Thyroid gland (tissue), 4 donors: Measurements from ENCODE around the gene SCO2.
"Not testable (repeated sequence)": the region's sequence is repeated elsewhere in the genome, so short reads cannot be mapped to it uniquely, and the experiment has no call there.

Source experiments
- POLR2A ChIP-seq, 2 donors: fragments of 450-650 bp; IDR thresholded peaks; one replicate each; pipeline ENCODE4 v1.6.1; 2017; ENCODE audit warnings: antibody characterized with exemption in 2 of 2, mild to moderate bottlenecking in 2 of 2, moderate library complexity in 1 of 2
- TF ChIP-seq, protein P1 (sequence below), 6 experiments: fragments of 200-600 bp in 3 of 6; fragments of 450-650 bp in 3 of 6; sonication (generic) in 3 of 6; IDR thresholded peaks; one replicate each; pipeline ENCODE4 v1.5.1; 2016 to 2019; ENCODE audit warnings: antibody characterized with exemption in 6 of 6, mild to moderate bottlenecking in 2 of 6, inconsistent platforms in 1 of 6, moderate library complexity in 1 of 6

DNA sequence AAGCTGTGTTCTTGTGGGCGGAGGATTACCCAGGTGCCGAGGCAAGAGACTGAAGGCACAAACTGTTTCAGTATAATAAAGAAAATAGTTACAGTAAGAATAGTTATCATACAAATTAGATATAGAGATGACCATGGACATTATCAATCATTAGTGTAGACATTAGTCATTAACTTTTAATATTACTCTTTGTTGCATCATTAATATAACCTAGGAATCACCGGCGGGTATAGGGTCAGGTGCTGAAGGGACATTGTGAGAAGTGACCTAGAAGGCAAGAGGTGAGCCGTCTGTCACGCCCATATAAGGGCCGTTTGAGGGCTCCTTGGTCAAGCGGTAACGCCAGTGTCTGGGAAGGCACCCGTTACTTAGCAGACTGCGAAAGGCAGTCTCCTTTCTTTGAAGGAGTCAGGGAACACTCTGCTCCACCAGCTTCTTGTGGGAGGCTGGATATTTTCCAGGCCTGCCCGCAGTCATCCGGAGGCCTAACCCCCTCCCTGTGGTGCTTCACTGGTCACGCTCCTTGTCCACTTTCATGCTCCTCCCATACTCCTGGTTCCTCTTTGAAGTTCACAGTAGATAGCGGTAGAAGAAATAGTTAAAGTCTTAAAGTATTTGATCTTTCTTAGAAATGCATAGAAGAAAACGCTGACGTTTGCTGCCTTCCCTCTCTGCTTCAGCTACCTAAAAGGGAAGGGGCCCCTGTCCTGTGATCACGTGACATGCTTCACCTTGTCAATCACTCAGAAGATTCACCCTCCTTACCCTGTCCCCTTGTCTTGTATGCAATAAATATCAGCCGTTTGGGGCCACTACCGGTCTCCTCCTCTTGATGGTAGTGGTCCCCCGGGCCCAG is 8.7 kb upstream of the SCO2 start:
- peak in 1 of 2 donors; percentile 66 for TF ChIP-seq POLR2A (IDR thresholded peaks at IDR 0.05)
- TF ChIP-seq, protein P1, sequence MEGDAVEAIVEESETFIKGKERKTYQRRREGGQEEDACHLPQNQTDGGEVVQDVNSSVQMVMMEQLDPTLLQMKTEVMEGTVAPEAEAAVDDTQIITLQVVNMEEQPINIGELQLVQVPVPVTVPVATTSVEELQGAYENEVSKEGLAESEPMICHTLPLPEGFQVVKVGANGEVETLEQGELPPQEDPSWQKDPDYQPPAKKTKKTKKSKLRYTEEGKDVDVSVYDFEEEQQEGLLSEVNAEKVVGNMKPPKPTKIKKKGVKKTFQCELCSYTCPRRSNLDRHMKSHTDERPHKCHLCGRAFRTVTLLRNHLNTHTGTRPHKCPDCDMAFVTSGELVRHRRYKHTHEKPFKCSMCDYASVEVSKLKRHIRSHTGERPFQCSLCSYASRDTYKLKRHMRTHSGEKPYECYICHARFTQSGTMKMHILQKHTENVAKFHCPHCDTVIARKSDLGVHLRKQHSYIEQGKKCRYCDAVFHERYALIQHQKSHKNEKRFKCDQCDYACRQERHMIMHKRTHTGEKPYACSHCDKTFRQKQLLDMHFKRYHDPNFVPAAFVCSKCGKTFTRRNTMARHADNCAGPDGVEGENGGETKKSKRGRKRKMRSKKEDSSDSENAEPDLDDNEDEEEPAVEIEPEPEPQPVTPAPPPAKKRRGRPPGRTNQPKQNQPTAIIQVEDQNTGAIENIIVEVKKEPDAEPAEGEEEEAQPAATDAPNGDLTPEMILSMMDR (IDR thresholded peaks at IDR 0.05), result not testable (repeated sequence)
